Tibial nerve (tissue), 4 donors: ENCODE data around the gene USP11. TPM values are rescaled to one million over a fixed set of nuclear protein-coding genes. Genes with fewer than 3 reads are reported as not detected.

Experiments used
- DNase-seq, 2 donors: peaks; one replicate each; pipeline ENCODE4 v3.0.0-alpha.2; 2019; ENCODE audit warnings: low spot score in 2 of 2
- H3K27ac ChIP-seq, 4 donors: fragments of 200-600 bp; sonication (generic) in 3 of 4; one replicate each; pipeline ENCODE4 v1.5.1; 2017 to 2019; ENCODE audit warnings: mild to moderate bottlenecking in 1 of 4
- H3K27me3 ChIP-seq, 2 donors: fragments of 200-600 bp; sonication (generic) in 1 of 2; one replicate each; pipeline versions ENCODE4 v1.5.1 to v1.6.0; 2017 to 2019
- H3K36me3 ChIP-seq, 3 donors: fragments of 200-600 bp; sonication (generic); one replicate each; pipeline ENCODE4 v1.5.1; 2018 to 2019
- H3K4me1 ChIP-seq, 4 donors: fragments of 200-600 bp; sonication (generic) in 3 of 4; one replicate each; pipeline ENCODE4 v1.5.1; 2017 to 2019
- H3K4me3 ChIP-seq, 4 donors: fragments of 200-600 bp; sonication (generic) in 3 of 4; one replicate each; pipeline ENCODE4 v1.5.1; 2017 to 2019; ENCODE audit warnings: mild to moderate bottlenecking in 1 of 4, moderate library complexity in 1 of 4
- H3K9me3 ChIP-seq, 4 donors: fragments of 200-600 bp; sonication (generic) in 3 of 4; one replicate each; pipeline ENCODE4 v1.5.1; 2017 to 2019
- CTCF ChIP-seq, 5 experiments: fragments of 200-600 bp in 3 of 5; fragments of 450-650 bp in 2 of 5; sonication (generic) in 3 of 5; IDR thresholded peaks; one replicate each; pipeline ENCODE4 v1.5.1; 2016 to 2019; ENCODE audit warnings: antibody characterized with exemption in 5 of 5, mild to moderate bottlenecking in 3 of 5, moderate library complexity in 2 of 5
- EP300 ChIP-seq, 2 donors: sonication (generic); formaldehyde crosslinking; IDR thresholded peaks; one replicate each; pipeline ENCODE4 v1.6.1; 2017; ENCODE audit warnings: antibody characterized with exemption in 2 of 2, mild to moderate bottlenecking in 1 of 2
- POLR2A ChIP-seq, 2 donors: fragments of 450-650 bp; IDR thresholded peaks; one replicate each; pipeline ENCODE4 v1.6.1; 2017; ENCODE audit warnings: antibody characterized with exemption in 2 of 2, mild to moderate bottlenecking in 2 of 2, moderate library complexity in 2 of 2
- WGBS, 2 donors: methylation state at CpG; one replicate each; pipeline ENCODE4 v1.1.5; 2018; 5-methylcytosine and 5-hydroxymethylcytosine counted together
- total RNA-seq, 4 donors: library from RNA; depleted of rRNA; stranded (reverse); fragments of >200 nt; gene quantifications; one replicate each; pipeline ENCODE4 v1.1.0, GENCODE V29; 2016

Gene USP11
- total RNA-seq, 4 donors from 2014 or later, result 54.6 to 85.8 (median 63.9) TPM

- no peaks in the 10 kb centered on the region for H3K9me3 ChIP-seq
- H3K27ac ChIP-seq, result no peak overlapping the region
- 84 to 87% methylated on average over 11 to 12 of the region's 12 CpGs for WGBS, 2 donors
Measured at GRCh38 chrX:47208108-47208507, 24.7 kb upstream of the USP11 start.

GRCh38 chrX:47209508-47210238, 23.1 kb upstream of the USP11 start:
- WGBS, 2 donors, result 93 to 100% methylated on average over 2 to 16 of the region's 16 CpGs
- Histone ChIP-seq H3K27me3 (no peaks in the 10 kb centered on the region), H3K9me3 (no peaks in the 10 kb centered on the region), H3K27ac (no peak overlapping the region), H3K4me1 (no peaks in the 10 kb centered on the region), H3K36me3 (peaks cover 0 to 97% (median 13%) of the 10 kb centered on the region in 3 donors), H3K4me3 (no peak overlapping the region)
- TF ChIP-seq POLR2A (IDR thresholded peaks at IDR 0.05), result no peak
- no peak for TF ChIP-seq CTCF (IDR thresholded peaks at IDR 0.05)
- TF ChIP-seq EP300 (IDR thresholded peaks at IDR 0.05), result no peak
- DNase-seq, result no peak

More at GRCh38 chrX:47208108-47208507, 24.7 kb upstream of the USP11 start:
- DNase-seq, result no peak
- no peaks in the 10 kb centered on the region for H3K27me3 ChIP-seq
- TF ChIP-seq EP300 (IDR thresholded peaks at IDR 0.05) (no peak), POLR2A (IDR thresholded peaks at IDR 0.05) (no peak), CTCF (IDR thresholded peaks at IDR 0.05) (no peak)
- H3K4me3 ChIP-seq, result no peak overlapping the region
- no peaks in the 10 kb centered on the region for H3K4me1 ChIP-seq
- H3K36me3 ChIP-seq, result peaks cover 0 to 94% (median 13%) of the 10 kb centered on the region in 3 donors

GRCh38 chrX:47210661-47211425, 22.0 kb upstream of the USP11 start:
- Histone ChIP-seq H3K4me1 (no peaks in the 10 kb centered on the region), H3K36me3 (peaks cover 0 to 98% (median 13%) of the 10 kb centered on the region in 3 donors), H3K27me3 (no peaks in the 10 kb centered on the region), H3K27ac (no peak overlapping the region), H3K9me3 (no peaks in the 10 kb centered on the region), H3K4me3 (no peak overlapping the region)
- DNase-seq, result no peak
- TF ChIP-seq CTCF (IDR thresholded peaks at IDR 0.05) (no peak), POLR2A (IDR thresholded peaks at IDR 0.05) (no peak), EP300 (IDR thresholded peaks at IDR 0.05) (no peak)
- WGBS, 2 donors, result 95 to 97% methylated on average over 8 to 15 of the region's 15 CpGs

GRCh38 chrX:47212381-47213293, 20.2 kb upstream of the USP11 start:
- H3K27me3 ChIP-seq, result no peaks in the 10 kb centered on the region
- peaks cover 0 to 13% (median 5%) of the 10 kb centered on the region in 4 donors for H3K4me1 ChIP-seq
- DNase-seq, result no peak
- H3K9me3 ChIP-seq, result no peaks in the 10 kb centered on the region
- H3K4me3 ChIP-seq, result no peak overlapping the region
- no peak overlapping the region for H3K27ac ChIP-seq
- 94 to 97% methylated on average over 11 to 12 of the region's 12 CpGs for WGBS, 2 donors
- peaks cover 0 to 87% (median 13%) of the 10 kb centered on the region in 3 donors for H3K36me3 ChIP-seq
- TF ChIP-seq EP300 (IDR thresholded peaks at IDR 0.05), result no peak
- TF ChIP-seq POLR2A (IDR thresholded peaks at IDR 0.05), result no peak
- TF ChIP-seq CTCF (IDR thresholded peaks at IDR 0.05), result no peak
